HG03108 (cell line): Measurements from ENCODE around the gene HPCA.

Experiments
- ATAC-seq: cut with Tn5 transposase; IDR thresholded peaks from one replicate; pipeline ENCODE4 v1.9.1; 2021; ENCODE audit warnings: moderate library complexity; ENCODE audit not compliant: unreplicated experiment

HPCA gene

DNA sequence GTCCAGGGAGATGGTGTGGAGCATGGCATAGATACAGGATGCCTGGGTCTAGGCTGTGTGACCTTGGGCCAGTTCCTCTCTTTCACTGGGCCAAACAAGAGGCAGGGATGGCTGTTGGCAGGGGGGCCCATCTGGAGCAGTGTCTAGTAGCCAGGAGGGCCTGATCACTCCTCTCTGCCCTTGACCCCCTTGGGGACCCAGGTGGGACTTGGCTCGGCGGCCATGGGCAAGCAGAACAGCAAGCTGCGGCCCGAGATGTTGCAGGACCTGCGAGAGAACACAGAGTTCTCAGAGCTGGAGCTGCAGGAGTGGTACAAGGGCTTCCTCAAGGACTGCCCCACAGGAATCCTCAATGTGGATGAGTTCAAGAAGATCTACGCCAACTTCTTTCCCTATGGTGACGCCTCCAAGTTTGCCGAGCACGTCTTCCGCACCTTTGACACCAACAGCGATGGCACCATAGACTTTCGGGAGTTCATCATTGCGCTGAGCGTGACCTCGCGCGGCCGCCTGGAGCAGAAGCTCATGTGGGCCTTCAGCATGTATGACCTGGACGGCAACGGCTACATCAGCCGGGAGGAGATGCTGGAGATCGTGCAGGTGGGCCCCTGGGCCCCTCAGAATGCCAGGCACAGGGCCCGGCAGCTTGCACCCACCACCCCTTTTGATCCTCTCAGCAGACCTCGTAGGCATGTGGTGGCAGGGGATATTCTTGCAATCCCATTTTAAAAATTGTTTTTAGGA is 2.6 kb downstream of the HPCA start:
- ATAC-seq = no peak

DNA sequence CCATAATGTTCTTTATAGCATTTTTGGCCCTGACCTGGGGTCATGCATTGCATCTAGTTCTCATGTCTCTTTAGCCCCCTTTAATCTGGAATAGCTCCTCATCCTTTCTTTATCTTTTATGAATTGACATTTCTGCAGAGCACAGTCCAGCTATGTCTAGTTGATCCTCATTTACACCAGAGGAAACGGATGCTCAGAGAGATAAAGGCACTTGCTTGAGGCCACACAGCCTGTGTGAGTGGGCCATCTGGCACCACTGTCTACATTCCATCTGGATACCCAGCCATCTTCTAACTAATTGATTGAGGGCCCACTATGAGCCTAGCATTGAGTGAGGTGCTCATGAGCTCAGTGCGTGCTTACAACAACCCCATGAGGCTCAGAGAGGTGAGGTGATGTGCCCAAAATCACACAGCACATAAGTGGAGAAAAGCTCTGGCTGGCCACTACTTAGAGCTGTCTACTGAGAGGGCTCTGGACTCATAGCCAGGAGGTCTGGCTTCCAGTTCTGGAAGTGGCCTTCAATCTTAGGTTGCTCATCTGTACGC is 3.5 kb downstream of the HPCA start:
- ATAC-seq = no peak

DNA sequence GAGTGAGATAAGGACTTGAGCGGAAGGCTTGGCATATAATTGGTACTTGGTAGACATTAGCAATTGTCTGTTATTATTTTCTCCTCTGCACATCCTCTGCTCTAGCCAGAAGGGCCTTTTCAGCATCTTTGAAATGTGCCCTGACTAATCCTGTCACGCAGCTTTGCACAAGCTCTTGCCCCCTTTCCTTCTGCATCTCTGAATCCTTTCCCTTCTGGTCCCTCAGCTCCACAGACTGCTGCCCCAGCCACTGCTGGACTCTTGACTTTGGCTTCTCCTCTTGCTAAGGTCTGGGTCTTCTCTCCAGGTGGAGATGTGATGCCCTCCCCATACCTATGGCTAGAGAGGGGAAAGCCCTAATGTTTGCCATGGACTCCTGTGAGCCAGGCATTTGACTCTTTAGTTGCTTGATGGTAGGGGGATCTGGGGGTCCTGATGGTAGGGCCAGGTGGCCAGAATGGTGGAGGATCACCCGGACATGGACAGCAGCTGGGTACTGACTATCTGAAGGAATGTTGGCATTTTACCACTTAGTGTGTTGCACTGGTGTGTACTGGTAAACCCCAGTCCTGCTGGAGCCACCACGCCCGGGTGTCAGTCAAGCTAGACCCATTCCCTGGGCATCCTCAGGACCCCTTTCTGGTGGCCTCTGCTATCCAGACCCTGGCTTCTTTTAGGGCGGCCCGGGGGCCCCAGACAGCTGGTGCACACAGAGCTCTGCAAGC is 4.4 kb downstream of the HPCA start:
- no peak for ATAC-seq

DNA sequence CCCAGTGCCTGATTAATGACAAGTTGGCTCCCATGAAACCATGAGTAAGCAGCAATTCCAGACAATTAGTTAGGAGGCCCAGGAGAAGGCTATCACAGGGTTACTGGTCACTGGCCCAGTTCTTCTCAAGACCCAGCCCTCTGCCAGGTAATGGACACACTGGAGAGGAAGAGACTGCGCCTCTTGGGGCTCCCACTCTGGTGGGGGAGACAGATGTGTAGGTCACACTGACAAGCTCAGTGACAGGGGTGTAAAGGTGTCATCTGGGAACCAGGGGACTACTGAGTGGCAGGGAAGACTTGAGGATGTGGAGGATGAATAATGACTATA is 4.9 kb downstream of the HPCA start:
- no peak for ATAC-seq

DNA sequence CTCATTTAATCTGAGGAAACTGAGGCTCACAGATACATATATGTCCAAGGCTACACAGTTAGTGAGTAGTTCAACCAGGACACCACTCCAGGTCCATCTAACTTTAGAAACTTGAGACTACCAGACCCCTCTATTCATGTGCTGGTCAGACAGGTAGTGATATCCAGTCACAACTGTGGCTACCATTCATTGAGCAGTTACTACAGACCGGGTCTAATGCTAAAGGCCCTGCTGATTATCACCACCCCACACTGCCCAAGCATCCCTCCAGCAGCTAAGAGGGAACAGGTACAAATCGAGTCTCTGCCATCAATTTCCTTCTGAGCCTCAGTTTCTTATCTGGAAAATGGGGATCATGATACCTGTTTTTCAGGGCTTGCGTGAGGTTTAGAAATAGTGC is 5.3 kb downstream of the HPCA start:
- no peak for ATAC-seq

DNA sequence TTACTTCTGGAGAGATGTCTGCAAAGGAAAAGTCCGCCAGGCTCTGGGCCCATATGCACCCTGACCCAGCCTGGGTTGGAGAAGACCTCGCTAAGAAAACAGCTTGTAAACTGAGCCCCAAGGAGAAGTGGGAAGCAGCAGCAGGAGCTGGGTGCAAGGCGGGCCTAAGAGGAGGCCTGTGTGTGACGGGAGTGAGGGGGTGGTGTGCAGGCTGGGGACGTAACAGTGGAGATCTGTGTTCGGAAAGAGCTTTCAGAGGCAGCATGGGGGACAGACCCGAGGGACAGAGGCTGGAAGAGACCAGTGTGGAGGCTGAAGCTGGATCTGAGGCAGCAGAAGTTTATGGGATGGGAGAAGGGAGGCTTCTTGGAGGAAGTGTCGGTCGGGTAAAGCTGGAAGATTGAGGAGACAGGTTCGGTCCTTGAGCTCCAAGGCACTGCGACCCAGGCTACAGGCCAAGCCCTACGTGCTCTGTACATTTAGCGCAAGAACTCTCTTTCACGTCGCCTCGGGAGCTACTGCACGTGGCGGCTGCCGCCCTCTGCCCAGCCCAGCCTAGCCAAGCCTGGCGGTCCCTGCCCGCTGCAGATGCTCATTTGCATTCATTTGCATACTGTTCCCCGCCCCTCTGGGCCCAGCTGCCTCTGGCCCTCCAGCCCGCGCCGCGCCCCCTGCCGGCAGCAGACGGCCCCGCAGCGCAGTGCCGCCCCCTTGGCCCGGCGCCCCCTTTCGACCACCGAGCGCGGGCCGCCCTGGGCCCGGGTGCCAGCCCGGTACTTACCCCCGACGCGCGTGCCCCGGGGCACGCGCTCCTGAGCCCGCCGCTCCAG is 6.3 kb downstream of the HPCA start:
- no peak for ATAC-seq

DNA sequence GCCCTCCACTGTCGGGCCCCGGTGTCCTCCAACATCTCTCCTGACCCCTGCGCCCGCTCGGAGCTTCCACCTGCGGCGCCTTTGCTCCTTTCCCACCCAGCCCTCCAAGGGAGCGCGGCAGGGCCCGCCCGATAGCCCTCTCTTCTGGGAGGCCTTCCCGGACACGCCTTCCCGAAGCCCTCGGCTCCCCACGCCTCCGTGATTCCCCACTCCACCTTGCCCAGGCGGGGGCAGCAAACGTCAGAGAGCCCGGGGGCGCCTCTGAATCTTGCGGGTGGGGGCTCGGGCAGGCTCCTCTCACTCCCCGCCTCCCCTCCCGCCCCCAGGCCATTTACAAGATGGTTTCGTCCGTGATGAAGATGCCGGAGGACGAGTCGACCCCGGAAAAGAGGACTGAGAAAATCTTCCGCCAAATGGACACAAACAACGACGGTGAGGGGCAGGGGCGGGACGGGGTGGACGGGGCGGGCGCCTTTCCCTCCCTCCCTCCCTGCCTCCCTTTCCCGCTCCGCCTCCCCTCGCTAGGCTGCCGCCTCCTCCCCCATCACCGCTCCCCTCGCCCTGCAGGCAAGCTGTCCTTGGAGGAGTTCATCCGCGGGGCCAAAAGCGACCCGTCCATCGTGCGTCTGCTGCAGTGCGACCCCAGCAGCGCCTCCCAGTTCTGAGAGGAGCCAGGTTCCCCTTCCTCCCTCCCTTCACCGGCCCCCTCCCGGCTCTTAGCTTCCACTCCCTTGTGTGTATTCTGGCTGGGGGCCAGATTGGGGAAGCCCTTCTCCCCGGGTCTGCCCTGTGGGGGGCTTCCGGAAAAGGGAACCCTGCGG is 7.1 kb downstream of the HPCA start:
- no peak for ATAC-seq

DNA sequence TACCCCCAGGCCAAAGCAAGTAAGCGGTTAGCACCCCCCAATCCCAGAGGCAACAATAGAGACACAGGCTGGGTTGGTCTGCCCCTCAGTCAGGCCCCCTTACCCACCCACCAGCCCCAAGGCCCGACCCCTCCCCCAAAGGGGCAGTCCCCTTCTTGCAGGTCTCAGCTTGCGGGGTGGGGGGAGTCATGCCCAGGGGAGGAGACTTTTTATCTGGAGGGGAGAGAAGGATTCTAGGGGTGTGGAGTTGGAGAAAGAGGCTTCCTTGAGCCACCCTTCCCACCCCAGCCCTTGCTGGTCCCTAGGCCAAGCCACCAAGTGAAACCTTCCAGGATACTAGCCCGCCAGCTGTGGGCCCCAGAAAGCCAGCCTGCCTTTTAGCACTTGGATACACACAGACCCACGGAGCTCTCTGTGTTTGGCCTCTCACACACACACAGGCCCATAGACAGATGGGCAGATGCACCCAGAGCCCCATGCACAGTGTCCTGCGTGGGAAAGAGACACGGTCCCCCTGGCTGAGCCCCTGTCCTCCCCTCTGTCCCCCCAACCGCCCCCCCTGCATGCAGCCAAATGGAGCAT is 7.8 kb downstream of the HPCA start:
- ATAC-seq = no peak

DNA sequence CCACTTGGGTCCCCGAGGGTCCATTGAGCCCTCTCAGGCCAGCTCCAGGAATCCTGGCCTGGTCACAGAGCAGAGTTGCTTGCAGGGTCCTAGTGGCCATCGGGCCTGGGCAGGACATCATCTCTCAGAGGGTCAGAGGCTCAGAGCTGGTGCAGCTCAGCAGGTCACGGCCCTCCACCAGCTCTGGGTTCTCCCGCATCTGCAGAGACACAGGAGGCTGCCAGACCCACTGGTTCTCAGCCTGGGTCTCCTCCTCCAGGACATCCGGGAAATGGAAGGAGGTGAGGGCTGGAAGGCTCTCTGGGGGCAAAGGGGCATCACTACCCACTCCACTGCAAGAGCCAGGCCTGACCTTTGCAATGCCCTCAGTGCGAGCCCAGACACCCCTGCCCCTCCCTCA is 8.4 kb downstream of the HPCA start:
- ATAC-seq = no peak

DNA sequence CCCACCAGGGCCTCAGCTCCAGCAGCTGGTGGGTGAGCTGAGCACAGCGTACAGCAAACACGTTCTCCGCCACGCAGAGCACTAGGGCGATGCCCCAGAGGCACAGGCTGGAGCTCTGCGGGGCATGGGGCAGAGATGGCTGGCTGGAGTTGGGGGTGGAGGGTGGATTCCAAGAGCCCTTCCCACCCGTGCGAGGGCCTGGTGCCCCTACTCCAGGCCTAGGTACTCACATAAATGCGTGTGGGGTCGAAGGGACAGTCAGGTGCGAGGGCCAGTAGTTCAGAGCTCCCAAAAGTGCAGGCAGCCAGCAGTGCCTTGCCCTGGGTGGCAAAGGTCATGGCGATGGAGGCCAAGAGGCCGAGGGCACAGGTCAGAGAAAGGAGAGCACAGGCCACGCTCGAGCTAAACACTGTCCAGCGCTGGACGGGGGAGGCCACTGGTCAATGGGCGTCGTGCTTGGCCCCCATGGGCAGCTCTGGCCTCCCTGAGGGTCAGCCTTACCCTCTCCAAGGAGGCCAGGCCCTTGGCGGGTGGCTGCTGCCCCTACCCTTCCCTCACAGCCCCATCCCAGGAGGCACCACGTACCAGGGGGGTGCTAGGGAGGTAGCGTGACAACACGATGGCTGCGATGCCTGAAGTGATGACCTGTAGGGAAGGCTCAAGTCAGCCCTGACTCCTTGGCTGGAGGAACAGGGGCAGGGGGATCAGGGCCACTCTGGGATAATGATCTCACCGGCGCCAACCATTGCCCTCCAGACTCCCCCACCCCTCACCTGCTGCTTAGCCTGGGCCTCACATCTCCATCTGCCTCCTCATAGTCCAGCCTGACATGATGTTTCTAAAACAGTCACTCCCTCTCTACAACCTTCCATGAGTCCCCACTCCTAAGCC is 9.3 kb downstream of the HPCA start:
- ATAC-seq = no peak

DNA sequence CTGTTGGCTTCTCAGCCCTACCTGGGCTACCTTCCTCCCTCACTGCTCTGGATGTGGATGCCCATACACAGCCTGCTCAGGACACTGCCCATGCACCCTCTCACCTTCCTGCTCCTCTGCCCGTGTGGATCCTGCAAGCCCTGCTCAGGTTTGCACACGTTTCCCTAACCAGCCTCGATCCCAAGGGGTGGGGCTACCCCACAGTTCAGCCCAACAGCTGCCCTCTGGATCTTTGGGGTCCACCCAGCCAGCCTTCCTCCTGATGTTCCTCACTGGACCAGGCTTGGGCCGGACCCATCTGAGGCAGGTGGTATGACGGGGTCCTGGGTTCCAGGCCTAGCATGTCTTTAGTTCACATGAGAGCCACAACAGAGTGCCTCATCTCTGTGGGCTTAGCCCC is 10.2 kb downstream of the HPCA start:
- ATAC-seq = no peak

DNA sequence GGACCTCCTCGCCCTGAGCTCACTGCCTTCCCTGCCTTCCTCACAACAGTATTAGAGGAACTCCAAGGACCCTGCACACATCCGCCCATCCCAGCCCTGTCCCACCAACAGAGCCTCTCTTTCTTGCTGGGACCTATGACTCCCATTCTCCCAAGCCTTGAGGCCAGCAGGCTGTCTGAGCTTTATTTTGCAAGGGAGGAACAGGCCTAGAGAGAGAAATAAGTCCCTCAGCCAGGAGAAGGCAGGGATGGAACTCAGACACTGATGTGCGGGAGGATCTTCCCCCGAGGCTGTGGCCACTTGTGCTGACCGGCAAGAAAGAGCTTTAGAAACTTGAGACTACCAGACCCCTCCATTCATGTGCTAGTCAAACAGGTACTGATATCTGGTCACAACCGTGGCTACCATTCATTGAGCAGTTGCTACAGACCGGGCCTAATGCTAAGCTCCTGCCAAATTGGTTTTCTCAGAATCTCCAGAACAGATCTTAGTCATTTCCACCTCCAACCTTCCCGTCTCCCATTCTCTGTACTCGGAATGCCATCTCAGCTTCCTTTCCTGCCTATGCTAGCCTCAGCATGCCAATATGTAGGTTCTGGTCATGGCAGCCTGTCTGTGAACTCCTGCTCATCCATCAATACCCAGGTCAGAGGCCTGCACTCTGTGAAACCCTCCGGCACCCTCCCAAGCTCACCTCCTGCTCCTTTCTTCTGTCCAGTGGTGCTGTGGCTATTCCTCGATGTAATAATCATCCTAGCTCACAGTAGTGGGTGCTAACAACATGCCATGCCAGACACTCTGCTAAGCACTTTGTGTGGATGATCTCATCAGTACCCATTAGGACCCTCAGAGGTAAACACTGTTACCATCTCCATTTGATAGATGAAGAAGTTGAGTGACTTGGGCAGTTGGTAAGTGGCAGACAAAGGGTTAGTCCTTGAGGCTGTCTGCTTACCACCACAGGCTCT is 11.1 kb downstream of the HPCA start:
- no peak for ATAC-seq

DNA sequence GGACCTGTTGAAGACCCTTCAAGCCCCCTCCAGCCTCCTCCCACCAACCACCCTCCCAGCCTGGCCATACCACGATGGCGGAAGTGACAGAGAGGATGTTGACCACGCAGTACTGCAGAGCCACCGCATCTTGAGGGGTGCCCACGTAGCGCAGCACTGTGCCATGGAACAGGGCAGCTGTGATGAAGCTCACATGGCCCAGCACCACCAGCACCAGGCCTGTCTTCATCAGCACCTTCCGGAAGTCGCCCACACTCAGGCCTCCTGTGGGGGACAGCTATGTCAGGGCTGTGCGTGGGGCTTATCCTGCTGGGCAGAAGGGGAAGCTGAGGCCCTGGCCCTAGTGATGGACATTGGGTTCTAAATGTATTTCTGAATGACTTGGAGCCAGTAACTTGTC is 11.8 kb downstream of the HPCA start:
- ATAC-seq = no peak

DNA sequence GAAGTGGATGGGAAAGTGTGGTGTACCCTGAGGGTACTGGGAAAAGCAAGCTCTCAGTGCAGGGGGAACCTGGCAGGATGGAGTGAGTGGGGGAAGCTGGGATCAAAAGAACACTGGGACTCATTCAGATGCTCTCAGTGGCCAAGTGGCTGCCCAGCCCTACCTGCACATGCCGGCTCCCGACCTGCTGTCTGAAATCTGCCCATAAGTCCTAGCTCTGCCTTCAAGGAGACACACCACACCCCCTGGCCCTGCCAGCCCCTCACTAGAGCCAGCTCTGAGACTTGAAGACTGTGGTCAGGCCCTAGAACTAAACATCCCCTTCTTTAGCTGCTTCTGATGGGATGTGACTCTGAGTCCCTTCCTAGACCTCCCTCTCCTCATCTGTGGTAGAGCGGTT is 12.7 kb downstream of the HPCA start:
- ATAC-seq = no peak

DNA sequence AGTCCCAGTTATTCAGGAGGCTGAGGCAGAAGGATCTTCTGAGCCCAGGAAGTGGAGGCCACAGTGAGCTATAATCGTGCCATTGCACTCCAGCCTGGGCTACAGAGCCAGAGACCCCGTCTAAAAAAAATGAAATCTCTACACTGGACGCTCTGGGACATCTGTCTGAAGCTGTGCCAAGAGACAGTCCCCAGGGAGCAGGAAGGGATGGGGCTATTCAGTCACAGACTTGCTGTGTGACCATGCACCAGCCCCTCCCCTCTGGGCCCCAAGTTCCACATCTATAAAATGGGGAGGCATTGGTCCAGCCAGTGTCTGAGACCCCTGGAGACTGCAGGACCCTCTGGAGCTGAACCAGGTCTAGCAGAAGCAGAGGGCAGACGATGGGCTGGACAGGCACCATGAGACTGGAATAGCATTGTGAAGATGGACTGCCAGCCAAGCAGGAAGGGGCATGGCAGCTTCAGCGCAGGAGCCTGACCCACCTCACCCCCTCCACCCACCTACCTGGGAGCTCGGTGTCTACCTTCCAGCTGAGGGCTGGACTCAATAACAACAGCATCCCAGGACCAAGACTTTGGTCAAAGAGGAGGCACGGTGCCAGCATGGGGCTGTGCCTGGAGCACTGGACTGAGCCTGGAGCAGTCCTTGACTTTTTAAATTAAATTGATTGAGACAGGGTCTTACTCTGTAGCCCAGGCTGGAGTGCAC is 13.4 kb downstream of the HPCA start:
- no peak for ATAC-seq

DNA sequence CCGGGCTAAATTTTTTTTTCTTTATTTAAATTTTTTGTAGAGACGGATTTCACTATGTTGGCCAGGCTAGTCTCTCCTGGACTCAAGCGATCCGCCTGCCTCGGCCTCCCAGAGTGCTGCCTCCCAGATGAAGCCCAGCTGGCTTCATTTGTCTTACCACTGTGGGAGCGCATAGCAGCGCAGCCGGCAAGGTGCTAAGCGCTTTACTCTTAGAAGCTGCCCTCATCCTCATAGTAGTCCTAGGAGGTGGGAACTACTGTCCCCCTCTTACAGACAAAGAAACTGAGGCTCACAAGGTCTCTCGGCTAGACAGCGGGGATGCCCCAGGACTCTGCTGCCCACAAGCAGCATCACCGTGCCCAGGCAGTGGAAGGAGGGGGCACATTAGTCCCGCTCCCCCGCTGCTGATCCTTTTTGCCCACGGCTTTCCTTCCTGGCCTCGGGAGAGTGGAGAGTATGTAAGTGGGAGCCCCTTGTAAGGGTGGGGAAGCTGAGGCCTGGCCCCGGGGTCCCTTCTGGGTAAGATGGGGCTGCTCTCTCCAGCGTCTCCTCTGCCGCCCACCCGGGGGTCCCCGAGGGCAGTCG is 14.2 kb downstream of the HPCA start:
- no peak for ATAC-seq
